ENCODE results near the gene PIGS. TPM values are rescaled to one million over a fixed set of nuclear protein-coding genes. Genes with fewer than 3 reads are reported as not detected.

Gene PIGS
- total and polyA plus RNA-seq, 2 of the 13 experiments (the other 11 are each of a cell fraction or from before 2014, with no cell fraction given), result 31.7 to 42.6 TPM

DNA sequence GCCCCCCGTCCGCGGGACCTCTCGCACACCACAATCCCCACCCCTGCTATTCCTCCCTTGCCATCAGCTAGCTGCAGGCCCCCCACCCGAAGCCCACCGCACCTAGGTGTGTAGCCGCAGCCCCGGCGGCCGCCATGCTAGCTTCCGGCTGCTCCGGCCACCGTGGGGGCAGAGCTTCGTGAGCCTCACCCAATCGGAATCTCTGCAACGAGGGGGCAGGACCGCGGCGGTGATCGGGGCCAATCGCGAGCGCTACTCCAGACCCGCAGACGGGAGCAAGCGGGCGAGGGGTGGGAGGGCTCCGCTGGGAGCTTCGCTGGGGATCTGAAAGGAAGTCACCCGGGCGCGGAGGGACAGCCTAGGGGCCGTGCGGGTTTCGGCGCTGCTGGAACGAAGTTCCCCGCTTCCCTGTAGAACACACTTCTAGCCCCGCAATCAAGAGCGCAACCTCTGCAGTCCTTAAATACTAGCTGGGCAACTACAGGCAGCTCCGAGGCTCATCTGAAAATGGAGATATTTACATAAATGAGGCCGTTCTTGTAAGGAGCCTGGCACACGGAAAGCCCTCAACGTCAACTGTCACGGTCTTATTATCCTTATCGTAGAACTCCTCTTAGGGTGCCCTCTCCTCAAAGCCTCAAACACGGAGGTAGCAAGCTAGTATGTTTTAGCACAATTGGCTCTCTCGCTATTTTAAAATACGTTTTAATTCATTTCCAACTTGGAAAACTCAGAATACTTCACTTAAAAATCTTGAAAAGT, at the start of gene PIGS (continued):
- TF ChIP-seq, protein P1, sequence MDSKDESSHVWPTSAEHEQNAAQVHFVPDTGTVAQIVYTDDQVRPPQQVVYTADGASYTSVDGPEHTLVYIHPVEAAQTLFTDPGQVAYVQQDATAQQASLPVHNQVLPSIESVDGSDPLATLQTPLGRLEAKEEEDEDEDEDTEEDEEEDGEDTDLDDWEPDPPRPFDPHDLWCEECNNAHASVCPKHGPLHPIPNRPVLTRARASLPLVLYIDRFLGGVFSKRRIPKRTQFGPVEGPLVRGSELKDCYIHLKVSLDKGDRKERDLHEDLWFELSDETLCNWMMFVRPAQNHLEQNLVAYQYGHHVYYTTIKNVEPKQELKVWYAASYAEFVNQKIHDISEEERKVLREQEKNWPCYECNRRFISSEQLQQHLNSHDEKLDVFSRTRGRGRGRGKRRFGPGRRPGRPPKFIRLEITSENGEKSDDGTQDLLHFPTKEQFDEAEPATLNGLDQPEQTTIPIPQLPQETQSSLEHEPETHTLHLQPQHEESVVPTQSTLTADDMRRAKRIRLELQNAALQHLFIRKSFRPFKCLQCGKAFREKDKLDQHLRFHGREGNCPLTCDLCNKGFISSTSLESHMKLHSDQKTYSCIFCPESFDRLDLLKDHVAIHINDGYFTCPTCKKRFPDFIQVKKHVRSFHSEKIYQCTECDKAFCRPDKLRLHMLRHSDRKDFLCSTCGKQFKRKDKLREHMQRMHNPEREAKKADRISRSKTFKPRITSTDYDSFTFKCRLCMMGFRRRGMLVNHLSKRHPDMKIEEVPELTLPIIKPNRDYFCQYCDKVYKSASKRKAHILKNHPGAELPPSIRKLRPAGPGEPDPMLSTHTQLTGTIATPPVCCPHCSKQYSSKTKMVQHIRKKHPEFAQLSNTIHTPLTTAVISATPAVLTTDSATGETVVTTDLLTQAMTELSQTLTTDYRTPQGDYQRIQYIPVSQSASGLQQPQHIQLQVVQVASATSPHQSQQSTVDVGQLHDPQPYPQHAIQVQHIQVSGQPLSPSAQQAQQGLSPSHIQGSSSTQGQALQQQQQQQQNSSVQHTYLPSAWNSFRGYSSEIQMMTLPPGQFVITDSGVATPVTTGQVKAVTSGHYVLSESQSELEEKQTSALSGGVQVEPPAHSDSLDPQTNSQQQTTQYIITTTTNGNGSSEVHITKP (CRISPR knock-in tag; IDR thresholded peaks at IDR 0.05; ENCODE audit: low read depth), result peak; percentile 82
- TF ChIP-seq RARA (CRISPR knock-in tag; IDR thresholded peaks at IDR 0.05) (no peak), ZNF432 (CRISPR knock-in tag; IDR thresholded peaks at IDR 0.05; ENCODE audit: borderline replicate concordance) (no peak), ZNF331 (CRISPR knock-in tag; IDR thresholded peaks at IDR 0.05) (0 out of 2 replicates have a peak, but pooled peaks have one; percentile 3), REXO4 (CRISPR knock-in tag; IDR thresholded peaks at IDR 0.05; ENCODE audit: borderline replicate concordance) (no peak), PCBP1 (IDR thresholded peaks at IDR 0.05; ENCODE audit: borderline replicate concordance, low read depth, low read length) (0 out of 2 replicates have a peak, but pooled peaks have one; percentile 14), HNRNPK (IDR thresholded peaks at IDR 0.05; ENCODE audit: low read depth, low read length, poor library complexity, severe bottlenecking) (peak; percentile 78), ZNF335 (CRISPR knock-in tag; IDR thresholded peaks at IDR 0.05) (no peak), PHF8 (CRISPR knock-in tag; IDR thresholded peaks at IDR 0.05) (peak; percentile 85), JDP2 (CRISPR knock-in tag; IDR thresholded peaks at IDR 0.05; ENCODE audit: borderline replicate concordance) (no peak), ZNF768 (CRISPR knock-in tag; IDR thresholded peaks at IDR 0.05) (peak; percentile 3; the same call in 1 of the 2 replicates), HDAC2 (CRISPR knock-in tag; IDR thresholded peaks at IDR 0.05) (peak; percentile 15; the same call in 1 of the 2 replicates), ZNF354B (CRISPR knock-in tag; IDR thresholded peaks at IDR 0.05) (no peak), ZNF225 (CRISPR knock-in tag; IDR thresholded peaks at IDR 0.05) (0 out of 2 replicates have a peak, but pooled peaks have one; percentile 57)
- TF ChIP-seq, protein P2, sequence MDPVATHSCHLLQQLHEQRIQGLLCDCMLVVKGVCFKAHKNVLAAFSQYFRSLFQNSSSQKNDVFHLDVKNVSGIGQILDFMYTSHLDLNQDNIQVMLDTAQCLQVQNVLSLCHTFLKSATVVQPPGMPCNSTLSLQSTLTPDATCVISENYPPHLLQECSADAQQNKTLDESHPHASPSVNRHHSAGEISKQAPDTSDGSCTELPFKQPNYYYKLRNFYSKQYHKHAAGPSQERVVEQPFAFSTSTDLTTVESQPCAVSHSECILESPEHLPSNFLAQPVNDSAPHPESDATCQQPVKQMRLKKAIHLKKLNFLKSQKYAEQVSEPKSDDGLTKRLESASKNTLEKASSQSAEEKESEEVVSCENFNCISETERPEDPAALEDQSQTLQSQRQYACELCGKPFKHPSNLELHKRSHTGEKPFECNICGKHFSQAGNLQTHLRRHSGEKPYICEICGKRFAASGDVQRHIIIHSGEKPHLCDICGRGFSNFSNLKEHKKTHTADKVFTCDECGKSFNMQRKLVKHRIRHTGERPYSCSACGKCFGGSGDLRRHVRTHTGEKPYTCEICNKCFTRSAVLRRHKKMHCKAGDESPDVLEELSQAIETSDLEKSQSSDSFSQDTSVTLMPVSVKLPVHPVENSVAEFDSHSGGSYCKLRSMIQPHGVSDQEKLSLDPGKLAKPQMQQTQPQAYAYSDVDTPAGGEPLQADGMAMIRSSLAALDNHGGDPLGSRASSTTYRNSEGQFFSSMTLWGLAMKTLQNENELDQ (CRISPR knock-in tag; IDR thresholded peaks at IDR 0.05; ENCODE audit: borderline replicate concordance), result peak; percentile 21; the same call in 1 of the 2 replicates
- TF ChIP-seq, protein P3, sequence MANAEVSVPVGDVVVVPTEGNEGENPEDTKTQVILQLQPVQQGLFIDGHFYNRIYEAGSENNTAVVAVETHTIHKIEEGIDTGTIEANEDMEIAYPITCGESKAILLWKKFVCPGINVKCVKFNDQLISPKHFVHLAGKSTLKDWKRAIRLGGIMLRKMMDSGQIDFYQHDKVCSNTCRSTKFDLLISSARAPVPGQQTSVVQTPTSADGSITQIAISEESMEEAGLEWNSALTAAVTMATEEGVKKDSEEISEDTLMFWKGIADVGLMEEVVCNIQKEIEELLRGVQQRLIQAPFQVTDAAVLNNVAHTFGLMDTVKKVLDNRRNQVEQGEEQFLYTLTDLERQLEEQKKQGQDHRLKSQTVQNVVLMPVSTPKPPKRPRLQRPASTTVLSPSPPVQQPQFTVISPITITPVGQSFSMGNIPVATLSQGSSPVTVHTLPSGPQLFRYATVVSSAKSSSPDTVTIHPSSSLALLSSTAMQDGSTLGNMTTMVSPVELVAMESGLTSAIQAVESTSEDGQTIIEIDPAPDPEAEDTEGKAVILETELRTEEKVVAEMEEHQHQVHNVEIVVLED (CRISPR knock-in tag; IDR thresholded peaks at IDR 0.05; ENCODE audit: borderline replicate concordance), result peak; percentile 58
- TF ChIP-seq, protein P4, sequence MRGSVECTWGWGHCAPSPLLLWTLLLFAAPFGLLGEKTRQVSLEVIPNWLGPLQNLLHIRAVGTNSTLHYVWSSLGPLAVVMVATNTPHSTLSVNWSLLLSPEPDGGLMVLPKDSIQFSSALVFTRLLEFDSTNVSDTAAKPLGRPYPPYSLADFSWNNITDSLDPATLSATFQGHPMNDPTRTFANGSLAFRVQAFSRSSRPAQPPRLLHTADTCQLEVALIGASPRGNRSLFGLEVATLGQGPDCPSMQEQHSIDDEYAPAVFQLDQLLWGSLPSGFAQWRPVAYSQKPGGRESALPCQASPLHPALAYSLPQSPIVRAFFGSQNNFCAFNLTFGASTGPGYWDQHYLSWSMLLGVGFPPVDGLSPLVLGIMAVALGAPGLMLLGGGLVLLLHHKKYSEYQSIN (CRISPR knock-in tag; IDR thresholded peaks at IDR 0.05; ENCODE audit: borderline replicate concordance), result no peak
- TF ChIP-seq, protein P5, sequence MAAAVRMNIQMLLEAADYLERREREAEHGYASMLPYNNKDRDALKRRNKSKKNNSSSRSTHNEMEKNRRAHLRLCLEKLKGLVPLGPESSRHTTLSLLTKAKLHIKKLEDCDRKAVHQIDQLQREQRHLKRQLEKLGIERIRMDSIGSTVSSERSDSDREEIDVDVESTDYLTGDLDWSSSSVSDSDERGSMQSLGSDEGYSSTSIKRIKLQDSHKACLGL (CRISPR knock-in tag; IDR thresholded peaks at IDR 0.05), result peak; percentile 80; the same call in 1 of the 2 replicates
